Measurements from ENCODE around the gene KIF13A. TPM values are rescaled to one million over a fixed set of nuclear protein-coding genes. Genes with fewer than 3 reads are reported as not detected.

Gene KIF13A
- total and polyA plus RNA-seq, 4 donors: 14.2 to 97.4 (median 31.7) TPM

DNA sequence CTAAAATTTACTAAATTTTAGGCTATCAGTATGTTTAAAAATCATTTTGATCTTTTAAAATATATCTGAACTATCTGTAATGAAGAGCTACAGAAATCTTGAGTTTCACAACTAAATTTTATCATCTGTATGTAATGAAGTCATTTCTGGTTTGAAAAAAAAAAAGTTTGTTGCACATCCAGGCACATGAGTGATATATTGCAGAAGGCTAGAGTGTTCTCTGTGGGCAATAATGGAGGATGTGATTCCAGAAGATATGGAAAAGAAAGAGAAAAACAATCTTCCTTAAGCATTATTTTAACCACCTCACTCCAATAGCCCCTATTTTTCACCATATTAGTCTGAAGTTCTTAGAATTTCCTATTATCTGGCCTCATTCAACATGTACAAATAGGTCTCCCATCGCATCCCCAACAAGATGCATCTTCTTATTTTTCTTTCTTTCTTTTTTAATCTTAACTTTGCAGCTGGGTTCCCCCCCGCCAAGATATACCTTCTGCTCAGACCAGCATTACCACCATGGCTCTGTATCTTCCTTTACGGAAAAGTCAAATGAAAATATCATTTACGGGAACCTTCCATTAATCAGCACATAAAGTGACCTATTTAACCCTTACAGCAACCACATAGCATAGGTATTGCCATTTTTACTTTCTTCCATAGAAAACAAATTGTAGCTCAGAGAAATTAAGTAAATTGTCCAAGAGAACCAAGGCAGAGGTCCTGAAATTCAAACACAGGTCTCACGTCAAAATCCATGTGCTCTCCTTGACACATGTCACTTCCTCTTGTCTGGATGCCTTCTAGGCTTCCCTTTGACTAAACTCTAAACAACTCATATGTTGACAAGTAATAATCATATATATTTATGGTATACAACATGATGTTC, 116.9 kb downstream of the KIF13A start:
- H3K4me1 ChIP-seq (ENCODE audit: control insufficient read depth in 5 of 5, insufficient read depth in 5 of 5, low read length in 5 of 5): peaks cover 0 to 13% (median 2%) of the 10 kb centered on the region in 5 donors
- no peaks in the 10 kb centered on the region for H3K27me3 ChIP-seq (ENCODE audit: control insufficient read depth in 3 of 3, insufficient read depth in 3 of 3, low read length in 2 of 3)
- no peaks in the 10 kb centered on the region for H3K9me3 ChIP-seq (ENCODE audit: control insufficient read depth in 4 of 4, insufficient read depth in 3 of 4, low read length in 3 of 4)
- no peak overlapping the region for H3K4me3 ChIP-seq
- peaks cover 0 to 4% (median under 1%) of the 10 kb centered on the region in 4 donors for H3K36me3 ChIP-seq (ENCODE audit: control insufficient read depth in 4 of 4, insufficient read depth in 4 of 4, low read length in 4 of 4)
- DNase-seq: no peak
- WGBS, 2 donors: 85 to 94% methylated on average over 5 of the region's 5 CpGs
- TF ChIP-seq CTCF (IDR thresholded peaks at IDR 0.05; ENCODE audit: control extremely low read depth, extremely low read depth): no peak
- H3K9ac ChIP-seq (ENCODE audit: insufficient read depth in 1 of 2, low read length in 2 of 2): no peak overlapping the region
- no peak for ATAC-seq (ENCODE audit: insufficient read depth, low FRiP score)
- peak overlapping the region in 1 of 2 donors; percentile 21 for H3K27ac ChIP-seq (ENCODE audit: low read depth in 1 of 2, low read length in 1 of 2)

DNA sequence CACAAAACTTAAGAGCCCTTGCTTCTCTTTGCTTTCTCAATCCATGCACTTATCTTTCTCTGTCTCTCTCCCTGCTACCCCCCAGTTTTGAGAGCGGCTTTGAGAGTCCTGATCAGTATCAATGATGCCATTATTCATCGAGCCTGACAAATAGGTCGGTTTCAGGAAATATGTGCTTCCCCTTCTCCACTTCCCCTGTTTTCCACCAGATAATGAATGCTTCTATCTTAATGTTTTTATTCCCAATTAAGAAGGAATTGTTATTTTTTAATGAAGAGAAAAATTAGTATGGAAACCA, 117.7 kb downstream of the KIF13A start:
- H3K27ac ChIP-seq (ENCODE audit: low read depth in 1 of 2, low read length in 1 of 2): no peak overlapping the region
- H3K4me1 ChIP-seq (ENCODE audit: control insufficient read depth in 5 of 5, insufficient read depth in 5 of 5, low read length in 5 of 5): peaks cover 0 to 17% (median 2%) of the 10 kb centered on the region in 5 donors
- no peaks in the 10 kb centered on the region for H3K27me3 ChIP-seq (ENCODE audit: control insufficient read depth in 3 of 3, insufficient read depth in 3 of 3, low read length in 2 of 3)
- H3K4me3 ChIP-seq: no peak overlapping the region
- no peaks in the 10 kb centered on the region for H3K9me3 ChIP-seq (ENCODE audit: control insufficient read depth in 4 of 4, insufficient read depth in 3 of 4, low read length in 3 of 4)
- no peak overlapping the region for H3K9ac ChIP-seq (ENCODE audit: insufficient read depth in 1 of 2, low read length in 2 of 2)
- 15 to 41% methylated on average over 3 of the region's 3 CpGs for WGBS, 2 donors
- DNase-seq (no peak), ATAC-seq (ENCODE audit: insufficient read depth, low FRiP score) (no peak)
- H3K36me3 ChIP-seq (ENCODE audit: control insufficient read depth in 4 of 4, insufficient read depth in 4 of 4, low read length in 4 of 4): peaks cover 0 to 4% (median under 1%) of the 10 kb centered on the region in 4 donors
- no peak for TF ChIP-seq CTCF (IDR thresholded peaks at IDR 0.05; ENCODE audit: control extremely low read depth, extremely low read depth)

DNA sequence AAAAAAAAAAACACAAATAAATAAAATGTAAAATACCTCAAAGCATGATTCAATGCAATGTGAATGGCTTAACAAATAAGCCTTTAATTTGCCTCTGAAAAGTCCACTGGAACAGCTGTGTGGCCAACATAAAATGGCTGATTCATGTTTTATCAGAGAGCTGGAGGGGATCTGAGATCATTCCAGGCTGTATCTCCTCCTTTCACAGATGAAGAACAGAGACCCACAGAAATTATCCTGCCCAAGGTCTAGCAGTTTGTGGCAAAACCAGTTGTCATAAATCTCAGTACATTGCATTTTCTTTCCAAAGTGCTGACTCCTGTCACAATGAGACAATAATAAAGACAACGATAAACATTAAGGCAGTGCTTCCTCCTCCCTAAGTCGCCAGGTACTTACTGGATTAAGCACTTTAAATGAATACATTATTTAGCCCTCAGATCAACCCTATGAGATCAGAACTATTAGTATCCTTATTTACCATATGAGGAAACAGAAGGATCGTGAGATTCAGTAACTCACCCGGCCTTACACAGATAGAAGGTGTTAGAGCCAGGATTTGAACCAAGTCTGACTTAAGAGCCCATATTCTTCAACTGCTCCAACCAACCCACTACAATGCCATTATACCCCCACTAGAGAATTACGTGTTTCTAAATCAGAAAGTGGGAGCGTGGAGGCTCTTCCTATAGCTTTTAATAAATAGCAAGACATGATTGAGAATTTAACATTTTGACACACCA, 118.3 kb downstream of the KIF13A start:
- Histone ChIP-seq H3K9ac (ENCODE audit: insufficient read depth in 1 of 2, low read length in 2 of 2) (no peak overlapping the region), H3K4me1 (ENCODE audit: control insufficient read depth in 5 of 5, insufficient read depth in 5 of 5, low read length in 5 of 5) (peaks cover 0 to 21% (median 2%) of the 10 kb centered on the region in 5 donors), H3K9me3 (ENCODE audit: control insufficient read depth in 4 of 4, insufficient read depth in 3 of 4, low read length in 3 of 4) (no peaks in the 10 kb centered on the region), H3K4me3 (no peak overlapping the region), H3K27ac (ENCODE audit: low read depth in 1 of 2, low read length in 1 of 2) (no peak overlapping the region), H3K27me3 (ENCODE audit: control insufficient read depth in 3 of 3, insufficient read depth in 3 of 3, low read length in 2 of 3) (no peaks in the 10 kb centered on the region), H3K36me3 (ENCODE audit: control insufficient read depth in 4 of 4, insufficient read depth in 4 of 4, low read length in 4 of 4) (peaks cover 0 to 4% (median under 1%) of the 10 kb centered on the region in 4 donors)
- 41 to 53% methylated on average over 6 of the region's 6 CpGs for WGBS, 2 donors
- no peak for TF ChIP-seq CTCF (IDR thresholded peaks at IDR 0.05; ENCODE audit: control extremely low read depth, extremely low read depth)
- ATAC-seq (ENCODE audit: insufficient read depth, low FRiP score) (no peak), DNase-seq (no peak)
